ENCODE data around the gene RIC3. TPM values are rescaled to one million over a fixed set of nuclear protein-coding genes. Genes with fewer than 3 reads are reported as not detected.

RIC3 gene
- total RNA-seq, 1 experiment from 2014 or later: 23.7 TPM

DNA sequence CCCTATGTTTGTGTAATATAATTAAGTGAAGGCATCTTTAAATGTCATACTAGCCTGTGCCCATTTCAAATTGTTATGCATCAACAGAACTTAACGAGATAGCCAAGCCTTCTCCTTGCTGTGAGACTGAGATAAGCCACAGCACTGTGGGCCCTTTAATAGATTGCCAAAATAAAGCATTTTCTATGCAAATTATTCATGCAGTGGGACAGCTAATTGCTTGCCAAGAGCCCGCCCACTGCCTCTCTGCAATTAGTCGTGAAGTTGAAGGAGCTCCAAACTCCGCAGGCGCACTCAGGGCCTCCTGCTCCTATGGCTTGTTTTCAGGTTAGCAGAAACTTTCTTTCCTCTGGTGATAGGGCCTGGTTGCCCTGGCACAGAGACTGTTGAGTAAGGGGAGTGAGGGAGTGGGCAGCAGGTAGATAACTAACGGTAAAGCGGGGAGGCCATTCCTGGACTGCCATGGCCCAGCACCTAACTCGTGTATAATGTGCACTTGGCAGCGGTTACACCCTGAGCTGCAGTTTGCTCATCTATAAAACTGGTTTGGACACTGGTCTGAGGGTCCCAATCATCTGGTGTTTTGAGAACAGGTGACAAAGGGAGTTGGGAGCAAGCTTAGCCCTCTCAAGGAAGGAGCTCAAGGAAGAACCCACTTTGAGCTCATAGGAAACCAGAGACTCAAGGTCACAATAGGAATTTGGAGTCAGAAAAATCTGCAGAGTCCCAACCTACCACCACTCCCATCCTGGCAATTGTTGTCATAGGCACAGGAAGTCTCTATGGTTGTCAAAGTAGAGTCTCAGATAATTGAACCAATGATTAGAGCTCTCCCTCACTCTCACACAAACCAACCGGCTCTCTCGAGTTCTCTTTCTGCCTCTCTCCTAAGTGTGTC lies 33.9 kb upstream of the RIC3 start:
- Mint-ChIP-seq H3K4me3 (no peak overlapping the region), H3K27ac (no peak overlapping the region), H3K27me3 (ENCODE audit: low read depth) (peaks cover 23% of the 10 kb centered on the region), H3K9me3 (no peaks in the 10 kb centered on the region), H3K4me1 (peaks cover 12 to 13% of the 10 kb centered on the region in 2 experiments), H3K36me3 (ENCODE audit: insufficient read depth in 1 of 3, low read depth in 3 of 3) (no peaks in the 10 kb centered on the region)
- Histone ChIP-seq H3K4ac (ENCODE audit: low read depth, low read length) (no peak overlapping the region), H2BK20ac (ENCODE audit: low read depth, low read length, poor library complexity, severe bottlenecking) (no peak overlapping the region), H3K4me2 (ENCODE audit: insufficient read depth, insufficient read length, low read length) (no peak overlapping the region), H4K5ac (ENCODE audit: insufficient read length, low read depth, low read length) (no peak overlapping the region), H3K14ac (ENCODE audit: insufficient read depth, low read length) (no peak overlapping the region), H3K23ac (ENCODE audit: insufficient read length, low read depth, low read length) (no peak overlapping the region), H3K9me3 (ENCODE audit: control insufficient read depth, low read depth, low read length) (no peaks in the 10 kb centered on the region), H3K18ac (ENCODE audit: insufficient read length, low read depth, low read length) (no peak overlapping the region), H4K91ac (ENCODE audit: insufficient read length, low read depth, low read length) (no peak overlapping the region), H4K8ac (replicated peaks; ENCODE audit: insufficient read length, low read depth, low read length) (no peak overlapping the region), H3K27me3 (ENCODE audit: insufficient read depth, low read length) (no peaks in the 10 kb centered on the region), H2AFZ (ENCODE audit: low read length) (no peak overlapping the region), H3K9ac (ENCODE audit: extremely low read depth, insufficient read length, low read length) (no peak overlapping the region), H2BK5ac (ENCODE audit: insufficient read length, low read length) (no peak overlapping the region), H2AK5ac (ENCODE audit: insufficient read length, low read length) (no peak overlapping the region), H3K27ac (ENCODE audit: insufficient read length, low read depth, low read length) (no peak overlapping the region), H3K79me2 (ENCODE audit: insufficient read depth, low read length) (no peaks in the 10 kb centered on the region), H3K79me1 (ENCODE audit: insufficient read depth, low read depth, low read length, poor library complexity, severe bottlenecking) (no peaks in the 10 kb centered on the region), H3K4me1 (ENCODE audit: insufficient read depth, low read length) (no peaks in the 10 kb centered on the region), H2BK15ac (ENCODE audit: low read depth, low read length) (no peak overlapping the region), H4K20me1 (ENCODE audit: control insufficient read depth, insufficient read depth, insufficient read length) (no peaks in the 10 kb centered on the region), H3K56ac (ENCODE audit: insufficient read length, low read depth, low read length) (no peak overlapping the region), H3K23me2 (ENCODE audit: insufficient read length, low read depth, low read length, poor library complexity, severe bottlenecking) (no peaks in the 10 kb centered on the region), H3T11ph (ENCODE audit: low read length) (no peak overlapping the region), H2BK12ac (ENCODE audit: insufficient read length, low read depth, low read length) (no peak overlapping the region), H2BK120ac (ENCODE audit: low read depth, low read length, poor library complexity, severe bottlenecking) (no peak overlapping the region)
- WGBS (ENCODE audit: extremely low coverage, insufficient read length, low lambda C conversion rate): no CpG with 5 or more reads among the region's 11 CpGs
- TF ChIP-seq, protein P1, sequence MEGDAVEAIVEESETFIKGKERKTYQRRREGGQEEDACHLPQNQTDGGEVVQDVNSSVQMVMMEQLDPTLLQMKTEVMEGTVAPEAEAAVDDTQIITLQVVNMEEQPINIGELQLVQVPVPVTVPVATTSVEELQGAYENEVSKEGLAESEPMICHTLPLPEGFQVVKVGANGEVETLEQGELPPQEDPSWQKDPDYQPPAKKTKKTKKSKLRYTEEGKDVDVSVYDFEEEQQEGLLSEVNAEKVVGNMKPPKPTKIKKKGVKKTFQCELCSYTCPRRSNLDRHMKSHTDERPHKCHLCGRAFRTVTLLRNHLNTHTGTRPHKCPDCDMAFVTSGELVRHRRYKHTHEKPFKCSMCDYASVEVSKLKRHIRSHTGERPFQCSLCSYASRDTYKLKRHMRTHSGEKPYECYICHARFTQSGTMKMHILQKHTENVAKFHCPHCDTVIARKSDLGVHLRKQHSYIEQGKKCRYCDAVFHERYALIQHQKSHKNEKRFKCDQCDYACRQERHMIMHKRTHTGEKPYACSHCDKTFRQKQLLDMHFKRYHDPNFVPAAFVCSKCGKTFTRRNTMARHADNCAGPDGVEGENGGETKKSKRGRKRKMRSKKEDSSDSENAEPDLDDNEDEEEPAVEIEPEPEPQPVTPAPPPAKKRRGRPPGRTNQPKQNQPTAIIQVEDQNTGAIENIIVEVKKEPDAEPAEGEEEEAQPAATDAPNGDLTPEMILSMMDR (conservative IDR thresholded peaks at IDR 0.05): no peak
- peak; percentile 17 for DNase-seq

All from H9 (cell line).